Lung (tissue), 12 donors: ENCODE data around the gene APIP. TPM values are rescaled to one million over a fixed set of nuclear protein-coding genes. Genes with fewer than 3 reads are reported as not detected.
A peak's percentile ranks its signal among the peaks of the same experiment; 100 is the strongest.

Source experiments
- ATAC-seq: fragments of 200-7000 bp; cut with Tn5 transposase; one replicate; pipeline ENCODE4 v1.9.1; 2020; ENCODE audit warnings: moderate number of reproducible peaks; ENCODE audit not compliant: insufficient read depth, low FRiP score
- DNase-seq, 3 donors: peaks; one replicate each; pipeline ENCODE4 v3.0.0-alpha.2; 2013 to 2017
- H3K27ac ChIP-seq, 2 donors: one replicate each; pipeline ENCODE4 v1.5.1; 2013; ENCODE audit warnings: mild to moderate bottlenecking in 2 of 2, moderate library complexity in 2 of 2, control low read depth in 1 of 2, inconsistent platforms in 1 of 2, low read depth in 1 of 2, low read length in 1 of 2
- H3K27me3 ChIP-seq, 3 donors: one replicate each; pipeline ENCODE4 v1.5.1; 2013; ENCODE audit warnings: low read length in 2 of 3; ENCODE audit not compliant: control insufficient read depth in 3 of 3, insufficient read depth in 3 of 3
- H3K36me3 ChIP-seq, 4 donors: one replicate each; pipeline ENCODE4 v1.5.1; 2013; ENCODE audit warnings: low read length in 4 of 4, mild to moderate bottlenecking in 1 of 4, moderate library complexity in 1 of 4; ENCODE audit not compliant: control insufficient read depth in 4 of 4, insufficient read depth in 4 of 4
- H3K4me1 ChIP-seq, 5 donors: one replicate each; pipeline ENCODE4 v1.5.1; 2013; ENCODE audit warnings: low read length in 5 of 5, mild to moderate bottlenecking in 2 of 5, moderate library complexity in 1 of 5; ENCODE audit not compliant: control insufficient read depth in 5 of 5, insufficient read depth in 5 of 5
- H3K4me3 ChIP-seq: one replicate; pipeline ENCODE4 v1.5.1; 2013; ENCODE audit warnings: mild to moderate bottlenecking, control low read depth, moderate library complexity
- H3K9ac ChIP-seq, 2 donors: one replicate each; pipeline ENCODE4 v1.5.1; 2013; ENCODE audit warnings: low read length in 2 of 2, control low read depth in 1 of 2; ENCODE audit not compliant: insufficient read depth in 1 of 2
- H3K9me3 ChIP-seq, 4 donors: one replicate each; pipeline ENCODE4 v1.5.1; 2013; ENCODE audit warnings: low read length in 3 of 4, mild to moderate bottlenecking in 1 of 4, moderate library complexity in 1 of 4; ENCODE audit not compliant: control insufficient read depth in 4 of 4, insufficient read depth in 3 of 4
- CTCF ChIP-seq: IDR thresholded peaks from 2 replicates; pipeline ENCODE4 v1.5.1; 2012; ENCODE audit warnings: mild to moderate bottlenecking; ENCODE audit errors: control extremely low read depth, extremely low read depth
- WGBS, 2 donors: extraction: QIAGEN DNeasy Blood & Tissue Kit; methylation state at CpG; one replicate each; pipeline ENCODE4 v1.1.7; 2013; 5-methylcytosine and 5-hydroxymethylcytosine counted together
- polyA plus RNA-seq, 2 donors: library from polyadenylated mRNA; stranded (reverse); fragments of 200-250 nt; gene quantifications; one replicate each; pipeline ENCODE4 v1.2.1, GENCODE V29; 2013
- total RNA-seq, 2 donors: library from RNA; depleted of rRNA in 1 of 2; stranded (reverse); fragments of >200 nt in 1 of 2; gene quantifications; one replicate each; pipeline ENCODE4 v1.2.1, GENCODE V29; 2014 to 2021
- donor health status: control.
- donor health status: control.
- donor health status: Bipolar disorder and iron deficiency.
- donor health status: healthy.
- donor health status: DM: yes; HTN: yes; CAD: no.

Gene APIP
- total and polyA plus RNA-seq, 4 donors: 21.7 to 28.9 (median 26.1) TPM

- DNase-seq (peak in 1 of 3 donors; percentile 22), ATAC-seq (no peak)
- no peak for TF ChIP-seq CTCF
- no peaks in the 10 kb centered on the region for H3K9me3 ChIP-seq
- no peak overlapping the region for H3K9ac ChIP-seq
- no peaks in the 10 kb centered on the region for H3K27me3 ChIP-seq
- H3K4me1 ChIP-seq: peaks cover 0 to 23% (median 7%) of the 10 kb centered on the region in 5 donors
- peaks cover 0 to 1% (median 0%) of the 10 kb centered on the region in 4 donors for H3K36me3 ChIP-seq
- no peak overlapping the region for H3K4me3 ChIP-seq
- no peak overlapping the region for H3K27ac ChIP-seq
These were observed 10.6 kb upstream of the APIP start for GRCh38 chr11:34926831-34927132.

DNA sequence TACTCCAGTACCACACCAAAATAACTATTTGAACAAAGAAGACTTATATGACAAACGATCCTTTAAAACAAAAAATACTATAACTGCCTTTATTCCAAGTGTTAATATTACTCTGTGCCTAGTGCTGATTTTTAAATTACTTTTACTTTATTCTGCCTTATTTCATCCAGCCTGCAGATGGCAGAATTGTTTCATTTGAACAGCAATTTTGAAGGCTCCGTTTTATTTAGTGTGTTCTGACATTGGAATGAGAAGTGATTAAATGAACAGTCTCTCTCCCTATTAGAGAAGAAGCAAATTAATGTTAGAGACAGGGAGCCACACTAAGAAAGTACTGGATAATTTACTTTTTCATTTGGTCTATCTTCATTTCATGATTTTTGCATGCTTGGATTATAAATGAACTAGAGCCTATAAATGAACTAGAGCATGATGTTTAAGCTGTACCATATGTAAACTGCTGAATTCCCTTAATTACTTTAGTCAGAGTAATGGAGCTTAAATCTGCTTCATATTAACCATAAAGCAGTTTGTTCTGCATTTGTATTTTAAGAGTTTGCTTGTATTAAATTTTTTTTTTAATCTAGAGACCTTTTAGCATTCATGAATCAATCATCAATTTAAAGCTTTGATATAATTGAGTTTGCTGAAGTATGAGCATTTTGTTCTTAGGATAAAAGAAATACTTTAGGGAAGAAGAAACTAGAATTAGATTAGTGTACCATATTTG is 10.1 kb upstream of the APIP start:
- no peaks in the 10 kb centered on the region for H3K27me3 ChIP-seq
- no peak overlapping the region for H3K27ac ChIP-seq
- TF ChIP-seq CTCF: peak; percentile 66
- WGBS, 2 donors: 8 to 22% methylated on average over 2 of the region's 2 CpGs
- H3K9ac ChIP-seq: no peak overlapping the region
- ATAC-seq (no peak), DNase-seq (peak in 2 of 3 donors; percentile 76 to 78)
- H3K4me1 ChIP-seq: peaks cover 0 to 23% (median 3%) of the 10 kb centered on the region in 5 donors
- H3K9me3 ChIP-seq: no peaks in the 10 kb centered on the region
- H3K4me3 ChIP-seq: no peak overlapping the region
- peaks cover 0 to 4% (median 0%) of the 10 kb centered on the region in 4 donors for H3K36me3 ChIP-seq

DNA sequence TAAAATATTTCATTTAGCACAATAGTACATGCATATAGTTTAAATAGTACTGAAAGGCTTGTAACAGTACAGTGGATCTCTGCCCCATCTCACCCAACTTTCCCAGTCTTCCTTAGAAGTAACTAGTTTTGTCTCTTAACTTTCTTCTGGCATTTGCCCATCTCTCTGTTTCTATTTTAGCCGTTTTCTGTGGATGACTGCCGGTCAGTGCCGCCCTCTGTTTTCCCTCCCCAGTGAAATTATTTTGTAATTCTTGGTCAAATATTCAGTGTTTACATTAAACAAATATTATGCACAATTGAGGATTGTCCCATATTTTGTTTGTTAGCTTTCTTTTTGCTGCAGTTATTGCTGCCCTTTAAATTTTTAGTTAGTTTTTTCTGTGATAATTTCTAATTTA is 8.5 kb upstream of the APIP start:
- no peak for ATAC-seq
- H3K27ac ChIP-seq: no peak overlapping the region

More for the DNA sequence above, 8.5 kb upstream of the APIP start:
- Histone ChIP-seq H3K9ac (no peak overlapping the region), H3K4me3 (no peak overlapping the region), H3K9me3 (no peaks in the 10 kb centered on the region), H3K36me3 (peaks cover 0 to 4% (median 0%) of the 10 kb centered on the region in 4 donors), H3K4me1 (peaks cover 0 to 23% (median 1%) of the 10 kb centered on the region in 5 donors), H3K27me3 (no peaks in the 10 kb centered on the region)
- TF ChIP-seq CTCF: no peak
- WGBS, 2 donors: 54 to 63% methylated on average over 3 of the region's 3 CpGs
- no peak for DNase-seq
